ENCODE measurements around the gene KIF20B. TPM values are rescaled to one million over a fixed set of nuclear protein-coding genes. Genes with fewer than 3 reads are reported as not detected.

Gene KIF20B
- total RNA-seq, 1 donor: 25.8 TPM

DNA sequence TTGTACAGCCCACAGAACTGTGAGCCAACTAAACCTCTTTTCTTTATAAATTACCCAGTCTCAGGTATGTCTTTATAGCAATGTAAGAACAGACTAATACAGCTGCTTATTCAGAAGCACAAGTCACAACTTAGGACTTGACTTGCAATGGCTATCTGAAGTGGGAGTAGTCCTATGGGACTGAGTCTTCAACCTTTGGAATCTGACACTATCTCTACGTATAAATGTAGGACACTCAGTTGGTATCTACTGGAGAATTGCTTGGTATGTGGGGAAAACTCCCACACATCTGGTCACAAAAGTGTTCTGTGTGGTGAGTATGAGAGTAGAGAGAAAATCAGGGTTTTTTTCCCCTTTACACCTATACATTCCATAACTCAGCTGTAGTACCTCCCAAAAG, 44.1 kb upstream of the KIF20B start:
- DNase-seq (ENCODE audit: low read depth): no peak
- TF ChIP-seq, protein P1, sequence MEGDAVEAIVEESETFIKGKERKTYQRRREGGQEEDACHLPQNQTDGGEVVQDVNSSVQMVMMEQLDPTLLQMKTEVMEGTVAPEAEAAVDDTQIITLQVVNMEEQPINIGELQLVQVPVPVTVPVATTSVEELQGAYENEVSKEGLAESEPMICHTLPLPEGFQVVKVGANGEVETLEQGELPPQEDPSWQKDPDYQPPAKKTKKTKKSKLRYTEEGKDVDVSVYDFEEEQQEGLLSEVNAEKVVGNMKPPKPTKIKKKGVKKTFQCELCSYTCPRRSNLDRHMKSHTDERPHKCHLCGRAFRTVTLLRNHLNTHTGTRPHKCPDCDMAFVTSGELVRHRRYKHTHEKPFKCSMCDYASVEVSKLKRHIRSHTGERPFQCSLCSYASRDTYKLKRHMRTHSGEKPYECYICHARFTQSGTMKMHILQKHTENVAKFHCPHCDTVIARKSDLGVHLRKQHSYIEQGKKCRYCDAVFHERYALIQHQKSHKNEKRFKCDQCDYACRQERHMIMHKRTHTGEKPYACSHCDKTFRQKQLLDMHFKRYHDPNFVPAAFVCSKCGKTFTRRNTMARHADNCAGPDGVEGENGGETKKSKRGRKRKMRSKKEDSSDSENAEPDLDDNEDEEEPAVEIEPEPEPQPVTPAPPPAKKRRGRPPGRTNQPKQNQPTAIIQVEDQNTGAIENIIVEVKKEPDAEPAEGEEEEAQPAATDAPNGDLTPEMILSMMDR (IDR thresholded peaks at IDR 0.05; ENCODE audit: insufficient read depth, low read length): no peak
- H3K4me3 ChIP-seq (ENCODE audit: low read depth, low read length): no peak overlapping the region

DNA sequence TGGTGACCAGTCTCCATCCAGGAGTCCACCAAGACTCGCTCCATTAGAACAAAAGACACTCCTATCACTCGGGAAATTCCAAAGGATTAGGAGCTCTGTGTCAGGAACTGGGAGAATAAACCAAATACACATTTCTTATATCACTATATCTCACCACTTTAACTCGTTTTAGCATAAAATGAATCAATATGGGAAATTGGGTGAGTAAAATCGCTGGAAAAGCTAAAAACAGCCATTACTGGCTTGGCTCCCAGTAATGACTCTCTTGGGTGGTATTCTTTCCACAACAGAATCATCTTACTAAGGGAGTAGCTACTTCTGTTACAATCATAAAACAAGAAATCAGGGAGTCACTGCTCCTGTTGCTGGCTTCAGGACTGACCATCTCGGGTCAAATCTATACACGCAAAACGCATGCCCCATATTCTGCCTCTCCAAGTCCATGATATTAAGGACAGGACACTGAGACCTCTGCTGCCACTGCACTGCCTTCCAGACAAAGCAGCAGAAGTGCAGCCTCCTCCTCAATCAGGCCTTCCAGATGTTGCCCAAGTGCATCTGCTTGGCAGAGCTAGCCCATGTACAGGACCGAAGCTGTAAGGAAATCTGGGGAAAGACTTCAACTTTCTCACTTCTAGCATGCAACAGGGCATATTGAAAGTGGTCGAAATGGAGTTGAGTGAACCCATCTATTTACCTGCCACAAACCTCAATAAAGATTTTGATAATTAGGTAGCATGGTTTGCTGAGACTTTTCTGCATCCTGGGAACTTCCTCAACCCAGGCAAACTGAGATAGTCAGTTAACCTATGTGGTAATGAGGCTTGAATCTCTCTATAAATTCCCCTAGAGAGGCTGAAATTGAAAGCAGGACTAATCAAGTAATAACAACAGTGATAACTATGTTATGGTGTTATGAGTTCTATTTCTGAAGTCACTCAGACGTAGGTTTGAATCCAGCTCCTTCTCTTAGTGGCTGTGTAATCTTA, 42.0 kb upstream of the KIF20B start:
- H3K4me3 ChIP-seq (ENCODE audit: low read depth, low read length): peak overlapping the region; percentile 26
- TF ChIP-seq, protein P1 (IDR thresholded peaks at IDR 0.05; ENCODE audit: insufficient read depth, low read length): no peak
- DNase-seq (ENCODE audit: low read depth): peak; percentile 92

DNA sequence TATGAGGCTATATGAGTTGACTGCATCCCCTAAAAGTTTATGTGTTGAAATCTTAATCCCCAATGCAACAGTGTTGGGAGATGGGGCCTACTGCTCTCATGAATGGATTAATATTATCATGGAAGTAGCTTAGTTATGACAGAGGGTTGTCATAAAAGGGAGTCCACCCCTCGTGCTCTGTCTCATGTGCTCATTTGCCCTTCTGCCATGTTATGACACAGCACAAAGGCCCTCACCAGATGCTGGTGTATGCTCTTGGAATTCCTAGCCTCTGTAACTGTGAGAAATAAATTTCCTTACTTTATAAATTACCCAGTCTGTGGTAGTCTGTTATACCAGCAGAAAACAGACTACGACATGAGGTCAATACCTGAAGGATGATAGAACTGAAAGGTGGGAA, 38.8 kb upstream of the KIF20B start:
- H3K4me3 ChIP-seq (ENCODE audit: low read depth, low read length): no peak overlapping the region
- TF ChIP-seq, protein P1 (IDR thresholded peaks at IDR 0.05; ENCODE audit: insufficient read depth, low read length): no peak
- no peak for DNase-seq (ENCODE audit: low read depth)

DNA sequence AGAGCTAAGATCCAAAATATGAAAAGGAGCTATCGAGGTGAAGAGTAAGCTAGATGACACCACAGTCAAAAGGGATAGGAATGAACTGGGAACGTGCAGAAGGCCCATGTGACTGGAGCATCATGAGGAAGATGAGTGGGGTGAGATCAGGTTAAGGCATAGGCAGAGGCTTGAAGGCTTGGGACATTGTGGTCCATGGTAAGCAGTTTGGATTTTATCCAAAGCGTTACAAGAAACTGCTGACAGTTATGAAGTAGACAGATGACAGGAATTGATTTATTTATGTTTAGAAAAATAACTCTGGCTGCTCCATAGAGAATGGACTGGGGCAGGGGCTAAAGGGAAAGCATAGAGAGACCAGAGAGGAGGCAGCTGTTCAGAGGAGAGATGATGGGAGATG, 38.2 kb upstream of the KIF20B start:
- no peak for DNase-seq (ENCODE audit: low read depth)
- TF ChIP-seq, protein P1 (IDR thresholded peaks at IDR 0.05; ENCODE audit: insufficient read depth, low read length): no peak
- H3K4me3 ChIP-seq (ENCODE audit: low read depth, low read length): no peak overlapping the region

DNA sequence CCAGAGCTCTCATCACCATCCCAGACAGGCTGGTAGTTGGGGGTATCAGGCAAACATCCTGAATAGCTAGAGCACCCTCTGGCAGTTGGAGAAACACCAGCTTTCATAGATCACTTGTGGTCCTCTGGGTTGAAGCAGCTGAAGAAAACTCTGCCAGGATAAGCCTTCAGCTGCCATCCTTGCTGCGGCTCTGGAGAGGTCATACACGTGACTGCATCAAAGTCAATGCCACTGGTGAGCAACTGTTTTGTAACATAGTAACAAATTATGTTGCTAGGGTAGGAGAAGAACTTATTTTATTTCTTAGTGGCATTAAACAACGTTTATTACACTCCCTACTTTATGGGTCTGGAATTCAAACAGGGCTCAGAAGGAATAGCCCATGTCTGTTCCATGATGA, 37.2 kb upstream of the KIF20B start:
- H3K4me3 ChIP-seq (ENCODE audit: low read depth, low read length): no peak overlapping the region
- no peak for DNase-seq (ENCODE audit: low read depth)
- TF ChIP-seq, protein P1 (IDR thresholded peaks at IDR 0.05; ENCODE audit: insufficient read depth, low read length): no peak

DNA sequence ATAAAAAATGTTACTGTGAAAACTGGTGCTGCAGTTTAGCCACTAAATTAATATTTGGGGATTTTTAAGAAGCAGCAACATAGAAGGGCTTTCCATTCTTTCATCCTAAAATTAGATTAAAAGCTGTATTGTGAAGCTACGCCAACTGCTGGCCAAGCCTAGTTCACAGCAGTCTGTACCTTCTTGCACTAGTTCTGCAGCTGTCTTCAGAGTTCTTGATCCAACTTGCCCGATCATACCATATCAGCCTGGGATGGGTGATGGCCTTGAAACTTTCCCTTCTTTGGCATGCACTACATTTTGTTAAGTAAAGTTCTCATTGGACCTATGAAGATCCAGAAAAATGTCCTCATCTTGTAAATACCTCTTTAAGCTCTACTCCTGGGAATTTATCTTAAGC, 36.1 kb upstream of the KIF20B start:
- no peak overlapping the region for H3K4me3 ChIP-seq (ENCODE audit: low read depth, low read length)
- no peak for DNase-seq (ENCODE audit: low read depth)
- TF ChIP-seq, protein P1 (IDR thresholded peaks at IDR 0.05; ENCODE audit: insufficient read depth, low read length): no peak
